ENCODE measurements around the gene LHX6.

- TF ChIP-seq CTCF (conservative IDR thresholded peaks at IDR 0.05; ENCODE audit: low read depth, low read length) (no peak), EZH2 (IDR thresholded peaks at IDR 0.05; ENCODE audit: low read length, unreplicated experiment) (no peak), EZH2phosphoT487 (IDR thresholded peaks at IDR 0.05; ENCODE audit: borderline replicate concordance, low read length) (no peak)
Observed at GRCh38 chr9:122155796-122156195, 73.0 kb downstream of the LHX6 start.
